Transverse colon (tissue), 4 donors: ENCODE results near the gene RNF152. TPM values are rescaled to one million over a fixed set of nuclear protein-coding genes. Genes with fewer than 3 reads are reported as not detected.

Experiments used
- DNase-seq: peaks from one replicate; pipeline ENCODE4 v3.0.0-alpha.2; 2019
- H3K27ac ChIP-seq, 4 donors: fragments of 200-600 bp; sonication (generic); 2 replicates each; pipeline ENCODE4 v1.5.1; 2016 to 2018; ENCODE audit warnings: inconsistent platforms in 4 of 4
- H3K27me3 ChIP-seq: fragments of 200-600 bp; sonication (generic); 2 replicates; pipeline ENCODE4 v1.5.1; 2017; ENCODE audit warnings: inconsistent platforms
- H3K36me3 ChIP-seq, 4 donors: fragments of 200-600 bp; sonication (generic); 2 replicates each; pipeline ENCODE4 v1.5.1; 2017 to 2019; ENCODE audit warnings: inconsistent platforms in 4 of 4
- H3K4me1 ChIP-seq, 4 donors: fragments of 200-600 bp; sonication (generic); 2 replicates each; pipeline ENCODE4 v1.5.1; 2017 to 2020; ENCODE audit warnings: inconsistent platforms in 4 of 4
- H3K4me3 ChIP-seq, 4 donors: fragments of 200-600 bp; sonication (generic); 1 replicate in 1 of 4; 2 replicates in 3 of 4; pipeline versions ENCODE4 v1.5.1 to v1.6.1; 2017 to 2019; ENCODE audit warnings: inconsistent platforms in 4 of 4
- H3K9me3 ChIP-seq, 2 donors: fragments of 200-600 bp; sonication (generic); 2 replicates each; pipeline ENCODE4 v1.5.1; 2017 to 2019; ENCODE audit warnings: inconsistent platforms in 2 of 2
- EP300 ChIP-seq: sonication (generic); formaldehyde crosslinking; IDR thresholded peaks from one replicate; pipeline ENCODE4 v1.6.1; 2017; ENCODE audit warnings: antibody characterized with exemption, low read depth
- POLR2A ChIP-seq: fragments of 450-650 bp; IDR thresholded peaks from one replicate; pipeline ENCODE4 v1.6.1; 2016; ENCODE audit warnings: antibody characterized with exemption, mild to moderate bottlenecking, moderate library complexity
- POLR2AphosphoS5 ChIP-seq, 3 donors: sonication (generic); formaldehyde crosslinking; IDR thresholded peaks; one replicate each; pipeline ENCODE4 v1.6.1; 2016; ENCODE audit warnings: antibody characterized with exemption in 3 of 3
- WGBS, 2 donors: methylation state at CpG; one replicate each; pipeline ENCODE4 v1.1.5; 2018; ENCODE audit warnings: low coverage in 1 of 2; 5-methylcytosine and 5-hydroxymethylcytosine counted together
- in situ Hi-C, 4 donors: fragments of 200-750 bp; cut with MboI; loops; one replicate each; pipeline versions ENCODE4 v1.15.0 to v1.15.1; 2017; ENCODE audit warnings: low sequenced_read_pairs in 3 of 4, low pct_ligation_motif_present in 1 of 4, low pct_unique_long_range_greater_than_20kb in 1 of 4
- intact Hi-C: fragments of 100-400 bp; cut with DNase I; formaldehyde crosslinking; loops from one replicate; pipeline ENCODE4 v1.15.1; 2023; ENCODE audit warnings: low total_unique reads
- total RNA-seq, 4 donors: library from RNA; depleted of rRNA; stranded (reverse); fragments of >200 nt; gene quantifications; one replicate each; pipeline ENCODE4 v1.1.0, GENCODE V29; 2016
- TF ChIP-seq, protein P1 (sequence below), 5 experiments: fragments of 200-600 bp in 3 of 5; fragments of 450-650 bp in 2 of 5; sonication (generic) in 3 of 5; IDR thresholded peaks; 1 replicate in 2 of 5; 2 replicates in 3 of 5; pipeline ENCODE4 v1.5.1; 2016 to 2017; ENCODE audit warnings: antibody characterized with exemption in 5 of 5, inconsistent platforms in 3 of 5, mild to moderate bottlenecking in 2 of 5, moderate library complexity in 1 of 5

Gene RNF152
- total RNA-seq, 4 donors from 2014 or later, result 29.7 to 340 (median 159) TPM

DNA sequence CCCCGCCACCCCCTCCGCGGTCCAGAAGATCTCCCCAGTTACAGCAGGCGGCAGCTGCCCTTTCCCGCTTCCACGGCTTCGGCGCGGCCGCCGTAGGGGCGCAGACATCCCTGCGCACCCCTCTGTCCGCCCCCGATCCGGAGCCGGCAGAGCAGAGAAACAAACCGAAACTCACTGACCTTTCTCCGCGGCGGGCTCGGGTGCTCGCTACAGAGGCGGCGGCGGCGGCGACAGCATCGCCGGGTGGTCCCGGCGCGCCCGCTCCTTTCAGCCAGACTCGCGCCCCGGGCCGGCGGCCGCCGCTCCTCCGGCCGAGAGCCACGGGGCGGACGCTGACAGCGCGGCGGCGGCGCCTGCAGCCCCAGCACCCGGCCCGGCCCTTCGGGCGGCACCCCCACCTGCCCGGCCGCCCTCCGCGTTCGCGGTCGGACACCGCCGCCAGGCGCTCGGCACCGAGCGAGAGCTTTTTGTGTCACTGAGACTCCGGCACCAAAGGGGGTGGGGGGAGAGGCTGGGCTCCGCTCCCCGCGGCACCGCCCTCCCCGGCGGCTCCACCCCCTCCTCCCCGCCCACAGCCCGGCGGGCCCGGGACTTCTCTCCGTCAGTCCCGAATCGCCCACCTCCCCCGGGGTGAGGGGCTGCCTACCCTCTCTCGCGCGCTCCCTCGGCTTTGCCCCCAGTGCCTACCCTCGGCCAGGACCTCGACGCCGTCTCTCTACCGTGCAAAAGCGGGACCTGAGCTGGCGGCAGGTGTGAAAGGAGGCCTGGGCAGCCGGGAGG lies 1.4 kb upstream of the RNF152 start:
- intact Hi-C loops, result loop anchor here (10.0 kb wide), 1 partner anchor 259 kb away; no protein-coding TSS in a partner anchor
- Histone ChIP-seq H3K27ac (peak overlapping the region; percentile 83 to 87 (median 86)), H3K27me3 (no peaks in the 10 kb centered on the region), H3K4me1 (peaks cover 7 to 33% (median 10%) of the 10 kb centered on the region in 4 donors), H3K36me3 (no peaks in the 10 kb centered on the region), H3K4me3 (peak overlapping the region; percentile 79 to 95 (median 90)), H3K9me3 (no peaks in the 10 kb centered on the region)
- 2% methylated on average over 40 of the region's 95 CpGs; no CpG with 5 or more reads in 1 of the 2 donors for WGBS, 2 donors
- peak; percentile 88 for DNase-seq
- peak; percentile 24 for TF ChIP-seq POLR2A
- TF ChIP-seq, protein P1, sequence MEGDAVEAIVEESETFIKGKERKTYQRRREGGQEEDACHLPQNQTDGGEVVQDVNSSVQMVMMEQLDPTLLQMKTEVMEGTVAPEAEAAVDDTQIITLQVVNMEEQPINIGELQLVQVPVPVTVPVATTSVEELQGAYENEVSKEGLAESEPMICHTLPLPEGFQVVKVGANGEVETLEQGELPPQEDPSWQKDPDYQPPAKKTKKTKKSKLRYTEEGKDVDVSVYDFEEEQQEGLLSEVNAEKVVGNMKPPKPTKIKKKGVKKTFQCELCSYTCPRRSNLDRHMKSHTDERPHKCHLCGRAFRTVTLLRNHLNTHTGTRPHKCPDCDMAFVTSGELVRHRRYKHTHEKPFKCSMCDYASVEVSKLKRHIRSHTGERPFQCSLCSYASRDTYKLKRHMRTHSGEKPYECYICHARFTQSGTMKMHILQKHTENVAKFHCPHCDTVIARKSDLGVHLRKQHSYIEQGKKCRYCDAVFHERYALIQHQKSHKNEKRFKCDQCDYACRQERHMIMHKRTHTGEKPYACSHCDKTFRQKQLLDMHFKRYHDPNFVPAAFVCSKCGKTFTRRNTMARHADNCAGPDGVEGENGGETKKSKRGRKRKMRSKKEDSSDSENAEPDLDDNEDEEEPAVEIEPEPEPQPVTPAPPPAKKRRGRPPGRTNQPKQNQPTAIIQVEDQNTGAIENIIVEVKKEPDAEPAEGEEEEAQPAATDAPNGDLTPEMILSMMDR (IDR thresholded peaks at IDR 0.05), result peak in 2 of 5 experiments; percentile 30 to 36
- TF ChIP-seq POLR2AphosphoS5 (IDR thresholded peaks at IDR 0.05), result peak; percentile 60 to 78 (median 75)
- TF ChIP-seq EP300, result no peak
- in situ Hi-C loops, result loop anchor here in 3 of 4 donors (10.0 to 25.0 kb wide), 3 partner anchors 259 to 309 kb away; no protein-coding TSS in a partner anchor

DNA sequence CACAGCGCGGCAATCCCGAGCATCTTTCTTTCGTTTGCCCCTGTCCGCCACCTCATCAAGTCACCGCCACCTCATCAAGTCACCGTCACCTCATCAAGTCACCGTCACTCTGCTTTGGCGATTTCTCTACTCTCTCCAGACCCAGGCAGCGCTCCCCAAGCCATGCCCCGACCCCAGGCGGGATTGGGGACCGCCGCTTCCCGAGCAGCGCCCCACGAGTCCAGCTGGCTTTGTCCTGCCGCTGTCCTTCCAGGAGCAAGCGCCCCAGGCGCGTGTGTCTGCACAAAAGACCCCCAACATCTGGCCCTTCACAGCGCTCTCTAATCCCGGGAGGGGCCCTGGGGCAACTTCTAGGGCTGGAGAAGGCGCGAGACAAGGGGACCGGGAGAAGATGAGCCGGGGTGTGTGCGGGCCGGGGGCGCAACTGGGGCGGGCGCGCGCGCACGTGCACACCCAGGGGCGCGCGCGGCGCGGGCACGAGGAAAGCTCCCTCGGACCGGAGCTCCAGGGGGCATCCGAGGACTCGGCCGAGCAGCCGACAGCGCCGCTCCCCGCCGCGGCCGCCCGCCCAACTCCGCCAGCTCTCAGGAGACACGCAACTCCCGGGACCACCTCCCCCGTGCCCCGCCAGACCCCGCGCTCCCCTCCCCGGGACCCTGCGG lies 633 bp upstream of the RNF152 start:
- in situ Hi-C loops, result loop anchor here in 3 of 4 donors (10.0 to 25.0 kb wide), 3 partner anchors 259 to 309 kb away; no protein-coding TSS in a partner anchor
- intact Hi-C loops, result loop anchor here (10.0 kb wide), 1 partner anchor 259 kb away; no protein-coding TSS in a partner anchor
- no peak for TF ChIP-seq EP300
- no peak for TF ChIP-seq POLR2A
- TF ChIP-seq, protein P1 (IDR thresholded peaks at IDR 0.05), result peak in 2 of 5 experiments; percentile 3 to 15
- no peak for TF ChIP-seq POLR2AphosphoS5 (IDR thresholded peaks at IDR 0.05)
- Histone ChIP-seq H3K4me1 (peaks cover 7 to 33% (median 10%) of the 10 kb centered on the region in 4 donors), H3K4me3 (peak overlapping the region; percentile 79 to 95 (median 90)), H3K9me3 (no peaks in the 10 kb centered on the region), H3K36me3 (no peaks in the 10 kb centered on the region), H3K27me3 (no peaks in the 10 kb centered on the region), H3K27ac (peak overlapping the region; percentile 83 to 87 (median 86))
- peak; percentile 55 for DNase-seq
- WGBS, 2 donors, result 1% methylated on average over 22 of the region's 65 CpGs; no CpG with 5 or more reads in 1 of the 2 donors

DNA sequence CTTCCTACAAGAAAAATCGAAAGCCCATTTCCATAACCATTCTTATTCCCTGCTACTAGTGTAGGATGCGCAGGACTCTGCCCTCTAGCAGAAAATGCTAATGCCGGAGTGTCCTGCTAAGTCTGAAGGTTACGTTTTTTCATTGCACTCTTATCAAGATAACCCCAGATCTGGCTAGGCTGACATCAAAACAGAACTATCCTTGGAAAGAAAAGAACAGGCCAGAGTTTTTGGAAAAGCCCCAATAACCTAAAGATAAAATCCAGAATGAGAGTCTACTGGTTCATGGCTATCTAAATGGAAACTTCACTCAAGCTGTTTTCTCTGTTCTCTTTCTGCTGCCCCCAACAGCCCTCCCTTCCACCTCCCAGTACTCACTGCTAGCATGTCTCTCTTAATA lies 913 bp downstream of the RNF152 start:
- Histone ChIP-seq H3K4me3 (peak overlapping the region in 2 of 4 donors; percentile 79 to 87), H3K27ac (peak overlapping the region in 2 of 4 donors; percentile 38 to 87), H3K36me3 (no peaks in the 10 kb centered on the region), H3K4me1 (peaks cover 7 to 33% (median 10%) of the 10 kb centered on the region in 4 donors), H3K9me3 (no peaks in the 10 kb centered on the region), H3K27me3 (no peaks in the 10 kb centered on the region)
- in situ Hi-C loops, result loop anchor here in 3 of 4 donors (10.0 to 25.0 kb wide), 3 partner anchors 257 to 307 kb away; no protein-coding TSS in a partner anchor
- no peak for DNase-seq
- TF ChIP-seq, protein P1 (IDR thresholded peaks at IDR 0.05), result no peak
- no peak for TF ChIP-seq EP300
- TF ChIP-seq POLR2AphosphoS5 (IDR thresholded peaks at IDR 0.05), result no peak
- TF ChIP-seq POLR2A, result no peak
- 69 to 72% methylated on average over 2 to 4 of the region's 4 CpGs for WGBS, 2 donors
- intact Hi-C loops, result loop anchor here (10.0 kb wide), 1 partner anchor 257 kb away; no protein-coding TSS in a partner anchor
